ENCODE data around the gene VEPH1. TPM values are rescaled to one million over a fixed set of nuclear protein-coding genes. Genes with fewer than 3 reads are reported as not detected.

Gene VEPH1
- total RNA-seq = under 1 TPM in 2 of 3 donors, not detected in 1; 0.21 to 0.23 TPM

DNA sequence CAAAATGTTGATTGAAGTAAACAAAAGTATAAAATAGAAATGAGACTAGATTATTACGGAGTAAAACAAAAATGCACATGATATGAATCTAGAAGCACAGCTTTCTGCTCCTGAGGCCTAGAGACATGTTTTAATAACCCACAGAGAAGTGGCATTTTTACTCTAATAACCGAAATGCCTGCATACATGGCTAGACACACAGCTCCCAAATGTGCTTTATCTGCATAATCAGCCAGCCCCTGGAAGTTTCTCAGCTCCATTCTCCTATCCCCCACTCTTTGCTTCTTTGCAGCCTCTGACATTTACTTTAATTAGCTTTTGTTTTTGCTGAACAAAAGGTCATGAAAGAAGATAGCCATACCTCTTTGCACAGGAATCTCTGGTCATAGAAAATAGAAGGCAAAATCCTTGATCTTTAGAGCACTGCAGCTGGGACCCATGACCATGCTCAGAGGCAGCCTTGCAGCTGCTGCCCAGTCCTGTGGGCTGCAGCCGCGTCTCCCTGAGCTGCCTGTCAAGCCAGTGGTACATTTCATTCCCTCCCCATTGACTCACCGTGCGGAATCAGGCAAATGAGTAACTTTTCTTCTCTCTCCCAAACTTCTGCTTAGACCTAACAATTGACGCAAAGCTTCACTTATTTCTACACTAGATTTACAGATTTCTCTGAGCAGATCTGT is at the start of gene VEPH1:
TSS of gene VEPH1 (minus strand) at position 501 of the 680 bp plus-strand sequence. CDS start 8,067 bp downstream, outside the sequence.
- DNase-seq = no peak
- H3K9me3 Mint-ChIP-seq = no peaks in the 10 kb centered on the region
- H3K27me3 Mint-ChIP-seq (ENCODE audit: low read depth) = peaks cover 14% of the 10 kb centered on the region
- H3K4me1 Mint-ChIP-seq (ENCODE audit: low read depth) = no peaks in the 10 kb centered on the region
- ATAC-seq = no peak
- no peaks in the 10 kb centered on the region for H3K36me3 Mint-ChIP-seq (ENCODE audit: insufficient read depth)
- H3K4me3 Mint-ChIP-seq = no peak within 1 kb of the TSS

DNA sequence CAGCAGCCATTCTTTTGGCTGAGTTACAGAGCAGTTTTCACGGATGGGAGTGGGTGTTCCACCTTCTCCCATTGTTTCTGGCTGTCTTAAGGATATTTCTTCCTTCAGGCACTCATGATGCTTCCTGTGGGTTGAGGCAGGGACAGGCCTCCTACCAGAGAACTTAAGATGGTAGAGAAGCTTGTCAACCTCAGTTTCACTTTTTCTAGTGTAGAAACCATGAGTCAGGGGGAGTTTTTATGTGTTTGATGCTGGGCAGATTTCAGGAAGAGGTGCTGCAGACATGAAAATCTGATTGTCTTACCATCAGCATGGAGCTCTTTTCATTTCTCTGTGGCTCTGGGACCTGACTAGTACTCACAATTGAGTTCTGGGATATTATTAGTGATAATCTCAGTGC is 48.7 kb upstream of the VEPH1 start:
- peaks cover 19% of the 10 kb centered on the region for H3K9me3 Mint-ChIP-seq
- DNase-seq (no peak), ATAC-seq (peak in 1 of 2 donors; percentile 43)
- no peaks in the 10 kb centered on the region for H3K4me1 Mint-ChIP-seq (ENCODE audit: low read depth)
- H3K36me3 Mint-ChIP-seq (ENCODE audit: insufficient read depth) = no peaks in the 10 kb centered on the region
- peaks cover 4% of the 10 kb centered on the region for H3K27me3 Mint-ChIP-seq (ENCODE audit: low read depth)
- H3K4me3 Mint-ChIP-seq = no peak overlapping the region

DNA sequence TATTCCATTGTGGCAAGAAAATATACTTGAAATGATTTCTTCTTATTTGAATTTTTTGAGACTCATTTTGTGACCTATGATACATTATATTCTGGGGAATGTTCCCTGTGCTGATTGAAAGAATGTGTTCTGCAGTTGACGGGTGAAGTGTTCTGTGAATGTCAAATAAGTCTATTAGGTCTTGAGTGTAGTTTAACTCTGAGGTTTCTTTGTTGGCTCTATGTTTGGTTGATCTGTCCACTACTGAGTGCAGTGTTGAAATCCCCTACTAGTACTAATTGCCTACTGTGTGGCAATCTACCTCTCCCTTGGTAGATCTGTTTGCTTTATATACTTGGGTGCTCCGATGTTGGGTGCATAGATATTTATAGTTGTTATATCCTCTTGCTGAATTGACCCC is 46.3 kb upstream of the VEPH1 start:
- ATAC-seq (no peak), DNase-seq (no peak)
- H3K36me3 Mint-ChIP-seq (ENCODE audit: insufficient read depth) = no peaks in the 10 kb centered on the region
- H3K27me3 Mint-ChIP-seq (ENCODE audit: low read depth) = peaks cover 2% of the 10 kb centered on the region
- H3K4me1 Mint-ChIP-seq (ENCODE audit: low read depth) = no peaks in the 10 kb centered on the region
- H3K9me3 Mint-ChIP-seq = peaks cover 19% of the 10 kb centered on the region
- H3K4me3 Mint-ChIP-seq = no peak overlapping the region

- no peaks in the 10 kb centered on the region for H3K4me1 Mint-ChIP-seq (ENCODE audit: low read depth)
- H3K9me3 Mint-ChIP-seq = no peaks in the 10 kb centered on the region
- peaks cover 28% of the 10 kb centered on the region for H3K27me3 Mint-ChIP-seq (ENCODE audit: low read depth)
- ATAC-seq = no peak
- no peaks in the 10 kb centered on the region for H3K36me3 Mint-ChIP-seq (ENCODE audit: insufficient read depth)
- no peak overlapping the region for H3K4me3 Mint-ChIP-seq
- no peak for DNase-seq
These were observed 41.4 kb upstream of the VEPH1 start for GRCh38 chr3:157544501-157545130.

DNA sequence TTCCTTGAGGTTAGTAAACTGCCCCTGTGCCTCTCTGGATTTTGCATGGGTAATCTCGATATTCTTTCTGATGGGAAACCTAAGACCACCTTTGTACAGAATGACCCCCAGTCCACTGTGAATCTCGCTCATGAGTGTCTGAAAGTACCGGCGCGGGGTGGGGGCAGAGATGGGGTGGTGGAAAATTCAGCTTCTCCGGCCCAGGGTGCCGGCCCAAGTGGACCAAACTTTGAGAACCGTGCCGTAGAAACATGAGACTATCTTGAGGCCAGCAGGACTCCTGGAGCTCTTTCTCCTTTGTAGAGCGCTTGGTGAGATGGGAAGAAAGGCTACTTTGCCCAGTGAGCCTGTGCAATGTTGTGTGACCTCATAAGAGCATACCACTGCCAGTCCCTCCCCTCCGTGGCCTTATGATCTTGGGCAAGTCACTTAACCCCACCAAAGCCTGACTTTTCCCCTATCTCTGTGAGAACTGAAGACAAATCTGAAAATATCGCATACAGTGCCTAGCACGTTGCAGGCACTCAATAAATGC is 40.4 kb upstream of the VEPH1 start:
- no peak overlapping the region for H3K4me3 Mint-ChIP-seq
- ATAC-seq (no peak), DNase-seq (no peak)
- H3K36me3 Mint-ChIP-seq (ENCODE audit: insufficient read depth) = no peaks in the 10 kb centered on the region
- no peaks in the 10 kb centered on the region for H3K4me1 Mint-ChIP-seq (ENCODE audit: low read depth)
- no peaks in the 10 kb centered on the region for H3K9me3 Mint-ChIP-seq
- peaks cover 28% of the 10 kb centered on the region for H3K27me3 Mint-ChIP-seq (ENCODE audit: low read depth)

DNA sequence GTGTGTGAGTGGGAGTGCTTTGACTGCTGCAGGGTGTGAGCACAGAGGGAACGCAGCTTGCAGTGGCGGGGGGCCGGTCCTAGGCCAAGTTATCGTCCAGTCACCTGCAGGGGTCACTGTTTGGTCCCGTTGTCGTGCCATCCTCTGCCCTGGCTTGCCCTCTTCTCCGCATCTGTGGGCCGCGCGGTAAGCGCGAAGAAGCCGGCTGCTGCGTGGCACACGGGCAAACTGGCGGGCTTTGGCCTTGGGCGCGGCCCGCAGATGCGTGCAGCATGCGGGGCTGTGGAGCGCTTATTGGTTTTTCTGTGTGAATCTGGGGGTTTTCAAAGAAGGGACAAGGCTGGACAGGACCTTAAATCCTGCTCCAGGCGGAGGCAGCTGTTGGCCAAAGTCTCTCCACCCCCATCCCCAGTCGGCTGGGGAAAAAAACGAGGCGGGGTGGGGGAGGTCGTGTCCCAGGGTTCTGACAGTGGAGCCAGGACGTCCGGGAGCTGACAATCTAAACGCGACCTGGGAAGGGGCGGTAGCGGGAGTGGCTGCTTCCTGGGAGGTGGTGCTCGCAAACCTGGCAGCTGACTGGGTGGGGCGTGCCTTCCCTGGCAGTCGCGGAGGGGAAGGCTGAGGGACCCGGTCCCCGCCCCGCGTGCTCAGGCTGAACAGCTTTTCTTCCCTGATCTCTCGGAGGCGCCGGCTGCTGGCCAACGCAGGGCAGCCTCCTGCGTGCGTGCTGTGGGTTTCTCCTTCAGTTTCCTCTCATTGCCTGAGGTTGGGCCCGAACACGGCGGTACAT is 39.7 kb upstream of the VEPH1 start:
- DNase-seq = no peak
- Mint-ChIP-seq H3K27me3 (ENCODE audit: low read depth) (peaks cover 28% of the 10 kb centered on the region), H3K9me3 (no peaks in the 10 kb centered on the region), H3K36me3 (ENCODE audit: insufficient read depth) (no peaks in the 10 kb centered on the region), H3K4me1 (ENCODE audit: low read depth) (no peaks in the 10 kb centered on the region), H3K4me3 (no peak overlapping the region)
- ATAC-seq = no peak

DNA sequence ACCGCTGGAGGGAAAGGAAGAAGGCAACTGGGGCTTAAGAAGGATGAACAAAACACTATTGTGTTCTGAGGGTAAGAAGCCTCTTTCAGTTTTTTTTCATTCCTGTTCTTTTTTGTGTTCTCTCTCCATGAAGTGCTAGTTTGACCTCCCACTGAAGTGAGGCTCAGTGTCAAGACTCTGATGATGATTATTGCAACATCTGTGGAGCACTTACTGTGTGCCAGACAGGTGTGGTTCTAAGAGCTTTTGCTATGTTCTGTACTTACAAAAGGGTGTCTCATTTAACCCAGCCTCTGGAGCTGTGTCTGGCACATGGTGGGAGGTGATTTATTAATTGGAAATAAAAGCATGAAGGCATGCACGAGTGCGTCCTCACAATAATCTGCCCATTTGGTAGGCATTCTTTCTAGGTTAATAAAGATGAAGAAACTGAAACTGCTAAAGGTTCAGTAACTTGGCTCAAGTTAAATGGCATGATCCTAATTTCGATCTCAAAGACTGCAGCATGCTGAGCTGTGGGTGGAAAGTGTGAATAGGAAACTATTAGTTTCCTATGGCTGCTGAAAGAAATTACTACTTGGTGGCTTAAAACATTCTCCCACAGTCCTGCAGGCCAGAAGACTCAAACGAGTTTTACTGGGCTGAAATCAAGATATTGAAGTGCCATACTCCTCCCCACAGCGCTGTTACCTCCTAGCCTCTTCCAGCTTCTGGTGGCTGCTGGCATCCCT is 38.5 kb upstream of the VEPH1 start:
- ATAC-seq (no peak), DNase-seq (no peak)
- H3K36me3 Mint-ChIP-seq (ENCODE audit: insufficient read depth) = no peaks in the 10 kb centered on the region
- no peaks in the 10 kb centered on the region for H3K9me3 Mint-ChIP-seq
- no peak overlapping the region for H3K4me3 Mint-ChIP-seq
- H3K4me1 Mint-ChIP-seq (ENCODE audit: low read depth) = no peaks in the 10 kb centered on the region
- peaks cover 30% of the 10 kb centered on the region for H3K27me3 Mint-ChIP-seq (ENCODE audit: low read depth)

DNA sequence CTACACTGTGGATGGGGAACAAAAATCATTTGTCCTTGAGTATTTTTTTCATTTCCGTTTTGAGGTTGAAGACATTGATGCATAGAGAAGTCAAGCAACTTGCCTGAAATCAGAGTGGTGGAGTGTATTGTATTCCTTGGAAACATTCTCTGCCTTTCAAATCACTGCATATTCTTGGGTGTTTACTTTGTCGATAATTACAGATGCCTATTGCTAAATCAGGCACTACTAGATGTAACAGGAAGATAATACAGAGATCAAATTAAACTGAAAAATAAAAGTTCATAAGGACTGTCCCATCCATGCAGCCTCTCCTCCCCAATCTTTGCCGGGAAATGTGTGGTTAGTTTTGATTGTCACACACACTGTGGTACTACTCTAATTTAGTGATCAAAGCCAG is 37.4 kb upstream of the VEPH1 start:
- Mint-ChIP-seq H3K36me3 (ENCODE audit: insufficient read depth) (no peaks in the 10 kb centered on the region), H3K4me3 (no peak overlapping the region), H3K4me1 (ENCODE audit: low read depth) (no peaks in the 10 kb centered on the region), H3K9me3 (no peaks in the 10 kb centered on the region), H3K27me3 (ENCODE audit: low read depth) (peaks cover 30% of the 10 kb centered on the region)
- DNase-seq (no peak), ATAC-seq (no peak)

GRCh38 chr3:157535667-157536066 is 32.5 kb upstream of the VEPH1 start:
- Mint-ChIP-seq H3K4me3 (no peak overlapping the region), H3K36me3 (ENCODE audit: insufficient read depth) (no peaks in the 10 kb centered on the region), H3K9me3 (no peaks in the 10 kb centered on the region), H3K4me1 (ENCODE audit: low read depth) (no peaks in the 10 kb centered on the region), H3K27me3 (ENCODE audit: low read depth) (peaks cover 8% of the 10 kb centered on the region)
- ATAC-seq = no peak
- DNase-seq = no peak

DNA sequence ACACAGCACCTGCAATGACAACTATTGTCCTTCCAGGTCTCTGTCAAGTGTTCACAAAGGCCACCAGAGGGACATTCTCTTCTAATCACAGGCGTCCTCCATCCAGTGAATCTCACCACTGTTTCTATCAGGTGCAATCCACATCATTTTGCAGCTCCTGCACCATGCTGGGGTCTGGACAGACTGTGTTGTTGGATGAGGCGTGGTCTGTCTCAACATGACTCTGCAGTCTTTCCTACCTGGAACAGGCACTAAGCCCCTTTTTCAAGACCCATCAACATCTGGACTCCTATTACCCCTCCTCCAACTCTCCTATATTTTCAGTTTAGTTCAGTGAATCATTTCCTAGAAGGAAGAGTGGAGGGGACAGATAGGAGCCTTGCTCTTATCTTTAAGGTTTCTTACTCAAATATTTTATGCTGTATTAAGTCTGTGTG is 31.5 kb upstream of the VEPH1 start:
- Mint-ChIP-seq H3K9me3 (no peaks in the 10 kb centered on the region), H3K36me3 (ENCODE audit: insufficient read depth) (no peaks in the 10 kb centered on the region), H3K27me3 (ENCODE audit: low read depth) (peaks cover 2% of the 10 kb centered on the region), H3K4me1 (ENCODE audit: low read depth) (no peaks in the 10 kb centered on the region), H3K4me3 (no peak overlapping the region)
- DNase-seq = no peak
- no peak for ATAC-seq

DNA sequence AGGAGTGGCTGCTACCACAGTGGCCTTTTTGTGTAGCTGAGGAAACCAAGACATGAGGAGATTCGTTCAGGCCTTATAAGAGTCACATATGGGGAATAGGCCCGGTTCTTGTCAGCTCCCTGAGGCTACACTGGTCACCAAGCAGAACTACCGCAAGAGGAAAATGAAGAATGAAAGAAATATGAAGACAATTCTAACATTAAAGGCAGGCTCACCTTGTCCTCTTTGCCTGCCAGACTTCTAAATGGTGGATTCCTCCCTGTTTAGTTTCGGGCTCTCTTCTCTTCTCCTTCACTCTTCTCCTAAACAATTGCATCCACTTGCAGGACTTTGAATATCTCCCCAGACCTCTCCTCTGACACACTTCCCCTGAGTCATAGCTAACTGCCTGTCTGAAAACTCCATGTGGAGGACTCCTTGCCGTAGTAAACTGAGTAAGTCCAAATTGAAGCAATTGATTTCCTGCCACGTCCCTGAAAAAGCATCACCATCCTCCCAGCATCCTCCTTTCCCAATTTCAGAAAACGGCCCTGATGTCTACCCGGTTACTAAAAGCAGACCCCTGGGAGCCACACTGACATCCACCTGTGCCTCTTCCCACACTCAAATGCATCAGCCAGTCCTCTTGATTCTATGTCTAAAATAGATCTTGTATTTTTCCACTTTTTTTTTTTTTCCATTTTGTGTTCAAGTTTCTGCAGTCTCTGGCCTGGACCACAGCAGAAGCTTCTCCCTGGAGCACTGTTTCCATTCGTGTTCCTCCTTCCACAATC is 30.3 kb upstream of the VEPH1 start:
- Mint-ChIP-seq H3K9me3 (no peaks in the 10 kb centered on the region), H3K4me3 (no peak overlapping the region), H3K36me3 (ENCODE audit: insufficient read depth) (no peaks in the 10 kb centered on the region), H3K4me1 (ENCODE audit: low read depth) (no peaks in the 10 kb centered on the region), H3K27me3 (ENCODE audit: low read depth) (peaks cover 2% of the 10 kb centered on the region)
- DNase-seq (no peak), ATAC-seq (no peak)

DNA sequence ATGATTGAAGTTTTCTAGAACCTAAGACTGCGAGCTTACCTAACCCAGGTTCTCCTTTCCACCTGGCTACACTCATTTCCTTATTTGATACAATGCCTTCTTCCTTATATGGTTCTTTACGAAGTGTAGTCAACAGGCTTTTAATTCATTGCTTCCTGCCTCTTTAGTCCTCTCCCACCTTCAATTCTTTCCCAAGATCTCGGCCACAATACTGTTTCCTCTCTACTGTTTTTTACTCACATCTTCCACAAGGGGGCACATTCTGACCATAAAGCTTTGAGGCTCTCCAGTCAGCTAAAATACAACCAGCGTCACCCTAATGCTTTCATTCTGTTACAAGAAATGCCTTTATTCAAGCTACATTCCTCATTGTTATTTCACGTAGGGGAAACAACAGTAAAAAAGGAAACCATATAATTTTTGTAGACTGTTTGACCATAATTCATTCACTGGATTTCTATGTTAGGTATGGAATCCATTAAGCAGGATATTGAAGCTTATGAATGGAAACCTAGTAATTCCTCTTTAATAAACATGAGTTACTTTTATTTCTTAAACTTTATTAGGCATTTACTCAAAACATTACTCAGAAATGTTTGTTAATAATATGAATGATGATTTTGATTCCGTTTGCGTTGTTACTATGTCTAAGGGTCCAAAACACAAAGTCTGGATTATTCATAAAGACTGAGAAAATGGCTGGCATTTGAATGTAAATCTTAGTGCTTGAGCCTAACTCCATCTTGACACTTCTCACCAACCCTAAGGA is 29.5 kb upstream of the VEPH1 start:
- Mint-ChIP-seq H3K4me3 (no peak overlapping the region), H3K27me3 (ENCODE audit: low read depth) (no peaks in the 10 kb centered on the region), H3K4me1 (ENCODE audit: low read depth) (no peaks in the 10 kb centered on the region), H3K36me3 (ENCODE audit: insufficient read depth) (no peaks in the 10 kb centered on the region), H3K9me3 (no peaks in the 10 kb centered on the region)
- no peak for DNase-seq
- ATAC-seq = peak in 1 of 2 donors; percentile 53

- Mint-ChIP-seq H3K9me3 (no peaks in the 10 kb centered on the region), H3K36me3 (ENCODE audit: insufficient read depth) (no peaks in the 10 kb centered on the region), H3K4me3 (no peak overlapping the region), H3K27me3 (ENCODE audit: low read depth) (no peaks in the 10 kb centered on the region), H3K4me1 (ENCODE audit: low read depth) (no peaks in the 10 kb centered on the region)
- no peak for DNase-seq
- no peak for ATAC-seq
These were observed 28.6 kb upstream of the VEPH1 start for GRCh38 chr3:157531771-157532170.
